HG03558 (cell line): ENCODE results near the gene PRKG1.
"Not testable (repeated sequence)": the region's sequence is repeated elsewhere in the genome, so short reads cannot be mapped to it uniquely, and the experiment has no call there.

Experiments
- ATAC-seq: cut with Tn5 transposase; IDR thresholded peaks from one replicate; pipeline ENCODE4 v1.9.1; 2021; ENCODE audit warnings: moderate number of reproducible peaks; ENCODE audit not compliant: unreplicated experiment; ENCODE audit errors: extremely low read depth

PRKG1 gene

DNA sequence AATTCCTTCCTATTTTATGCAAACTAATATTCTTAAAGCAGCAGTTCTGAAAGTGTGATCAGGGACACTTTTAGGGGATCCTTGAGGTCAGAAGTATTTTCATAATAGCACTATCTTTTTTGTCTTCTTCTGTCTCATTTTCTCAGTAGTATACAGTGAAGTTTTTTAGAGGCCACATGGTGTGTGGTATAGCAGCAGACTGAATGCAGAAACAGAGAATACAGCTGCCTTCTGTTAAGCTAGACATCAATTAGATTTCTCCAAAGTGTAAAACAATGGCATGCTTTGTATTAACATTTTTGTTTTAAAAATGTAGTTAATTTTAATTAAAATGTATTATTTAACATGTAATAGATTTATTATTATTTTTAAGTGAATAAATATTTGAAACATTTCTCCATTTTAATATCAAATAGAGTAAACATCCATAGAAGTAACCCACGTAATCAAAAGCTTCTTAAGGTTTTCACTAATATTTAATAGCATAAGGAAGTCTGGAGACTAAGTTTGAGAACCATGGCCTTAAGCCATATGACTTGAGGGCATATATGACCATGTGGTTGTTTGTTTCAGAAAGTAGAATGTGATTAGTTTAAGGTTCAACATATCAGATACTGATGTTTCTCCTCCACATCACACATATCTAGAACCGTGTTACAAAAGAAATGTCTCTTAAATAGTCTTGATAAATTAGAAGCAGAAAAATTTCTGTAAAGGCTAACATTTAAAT lies 94.0 kb downstream of the PRKG1 start:
- no peak for ATAC-seq

DNA sequence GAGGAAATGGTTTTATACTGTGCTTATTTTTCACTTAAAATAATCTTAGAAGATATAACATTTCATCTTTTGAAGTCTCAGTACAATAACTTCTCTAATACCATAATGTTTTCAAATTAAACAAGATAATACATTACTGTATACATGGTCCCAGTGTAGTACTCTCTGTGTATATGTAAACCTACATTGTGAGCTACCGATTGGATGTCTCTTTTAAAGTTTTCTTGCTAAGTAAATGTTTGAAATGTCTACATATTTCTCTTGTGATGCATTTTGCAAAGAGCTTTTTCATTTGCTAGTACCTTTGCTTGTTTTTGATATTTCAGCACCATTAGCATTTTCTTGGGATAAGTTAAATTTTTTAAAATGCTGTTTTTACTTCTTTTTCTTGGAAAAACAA lies 94.8 kb downstream of the PRKG1 start:
- ATAC-seq, result no peak

DNA sequence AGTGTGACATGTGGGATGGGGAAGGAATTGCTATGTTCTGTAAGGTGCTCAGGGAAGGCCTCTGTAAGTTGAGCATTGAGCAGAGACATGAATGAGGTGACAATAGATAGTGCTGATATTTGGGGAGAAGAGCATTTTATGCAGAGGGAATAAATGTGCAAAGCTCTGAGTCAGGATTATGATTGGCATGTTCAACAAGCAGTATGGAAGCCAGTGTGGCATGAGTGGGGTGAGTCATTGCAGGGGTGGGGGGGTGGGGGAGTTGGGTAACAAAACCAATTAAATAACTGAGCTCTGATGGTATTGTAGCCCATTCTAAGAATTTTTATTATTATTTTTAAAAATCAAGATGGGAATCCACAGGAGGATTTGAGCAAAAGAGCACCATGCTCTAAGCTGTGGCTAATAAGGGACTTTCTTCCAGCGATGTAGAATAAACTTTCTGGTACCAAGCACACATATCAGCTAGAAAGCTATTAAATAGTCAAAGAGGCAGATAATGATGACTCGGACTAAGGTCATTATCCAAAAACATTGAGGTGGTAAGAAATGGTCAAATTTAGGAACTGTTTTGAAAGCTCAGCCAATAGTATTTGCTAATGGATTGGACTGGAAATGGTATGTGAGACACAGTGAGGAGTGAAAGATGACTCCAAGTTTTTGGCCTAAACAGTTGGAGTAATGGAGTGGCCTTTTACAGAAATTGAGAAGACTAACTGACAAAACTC lies 96.4 kb downstream of the PRKG1 start:
- ATAC-seq, result no peak

DNA sequence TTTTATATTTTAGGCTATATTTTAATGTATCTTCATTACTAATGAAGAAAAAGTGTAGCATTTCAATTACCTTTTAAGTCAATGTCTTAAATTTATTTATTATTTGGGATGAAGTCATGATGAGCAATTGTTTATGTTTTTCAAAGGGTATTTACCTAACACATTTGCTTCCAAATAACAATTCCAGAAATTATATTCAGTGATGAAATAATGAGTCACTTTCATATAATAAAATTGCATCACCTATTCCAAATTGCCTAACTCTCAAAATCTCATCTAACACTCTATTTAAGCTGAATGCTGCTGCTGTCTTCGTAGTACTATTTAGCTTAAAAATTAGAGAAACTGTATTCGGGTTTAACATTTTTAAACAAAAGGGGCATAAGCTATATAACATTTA lies 97.7 kb downstream of the PRKG1 start:
- ATAC-seq, result no peak

DNA sequence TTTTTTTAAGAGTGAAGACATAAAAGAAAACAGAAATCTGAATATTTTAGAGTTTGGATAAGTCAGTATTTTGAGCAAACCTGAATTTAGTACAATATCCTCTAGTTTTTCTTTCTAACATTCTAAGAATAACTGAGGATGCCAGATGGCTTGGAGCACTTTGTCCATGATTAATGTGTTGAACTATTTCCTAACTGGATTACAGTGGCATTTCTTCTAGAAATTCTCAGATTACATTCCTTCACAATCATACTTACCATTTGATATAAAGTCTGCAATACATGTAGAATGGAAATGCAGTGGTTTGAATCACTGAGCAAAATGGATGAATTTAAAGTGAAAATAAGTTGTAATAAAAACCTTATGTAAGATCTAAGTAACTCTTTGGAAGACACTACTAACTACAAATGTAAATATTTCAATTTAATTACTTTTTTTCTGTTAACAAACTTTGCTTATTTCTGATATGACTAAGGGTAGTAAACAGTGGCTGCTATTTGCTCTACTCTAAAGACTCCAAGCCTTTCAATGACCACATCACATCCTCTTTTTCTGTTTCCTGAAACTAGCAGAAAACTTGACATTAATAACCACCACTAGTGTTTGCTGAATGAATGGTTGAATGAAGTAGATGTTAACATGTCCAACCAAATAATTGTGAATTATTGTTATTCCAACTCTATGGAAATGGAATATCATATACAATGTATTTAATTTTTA lies 102.8 kb downstream of the PRKG1 start:
- ATAC-seq, result no peak

DNA sequence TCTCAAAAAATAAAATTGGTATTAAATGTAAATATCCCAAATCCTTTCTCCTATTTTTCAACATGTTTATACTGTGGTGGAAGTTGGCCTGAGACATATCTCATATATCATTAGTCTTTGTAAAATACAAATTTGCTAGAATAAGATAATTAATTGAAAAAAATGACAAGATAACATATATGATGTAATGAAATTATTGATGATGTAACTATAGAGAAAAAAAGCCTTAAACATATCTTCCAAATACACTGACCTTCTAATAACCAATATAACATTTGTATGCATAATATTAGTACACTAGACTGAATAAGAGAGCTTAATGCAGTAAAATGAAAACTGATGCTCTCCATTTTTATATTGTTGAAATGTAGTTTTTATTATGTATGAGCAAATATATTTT lies 104.3 kb downstream of the PRKG1 start:
- no peak for ATAC-seq

DNA sequence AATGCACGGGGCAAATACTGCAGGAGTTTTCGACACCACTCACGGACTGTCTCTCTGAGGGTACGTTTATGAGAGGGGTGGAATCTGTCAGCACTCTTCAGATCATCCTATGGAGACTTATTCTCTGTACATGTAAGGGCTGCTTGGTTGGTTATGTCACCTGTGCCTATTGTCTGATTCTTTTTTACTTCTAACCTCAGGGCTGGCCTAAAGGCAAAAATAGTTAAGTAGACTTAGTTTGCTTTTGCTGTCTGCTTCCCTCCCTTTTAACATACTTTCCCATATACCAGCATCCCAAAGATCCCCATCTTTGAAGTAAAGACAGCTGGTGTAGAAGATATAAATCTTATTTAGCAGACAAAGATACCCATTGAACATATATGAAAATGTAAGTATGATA lies 105.9 kb downstream of the PRKG1 start:
- no peak for ATAC-seq

- no peak for ATAC-seq
Observed at GRCh38 chr10:51183783-51184182, 109.5 kb downstream of the PRKG1 start.

DNA sequence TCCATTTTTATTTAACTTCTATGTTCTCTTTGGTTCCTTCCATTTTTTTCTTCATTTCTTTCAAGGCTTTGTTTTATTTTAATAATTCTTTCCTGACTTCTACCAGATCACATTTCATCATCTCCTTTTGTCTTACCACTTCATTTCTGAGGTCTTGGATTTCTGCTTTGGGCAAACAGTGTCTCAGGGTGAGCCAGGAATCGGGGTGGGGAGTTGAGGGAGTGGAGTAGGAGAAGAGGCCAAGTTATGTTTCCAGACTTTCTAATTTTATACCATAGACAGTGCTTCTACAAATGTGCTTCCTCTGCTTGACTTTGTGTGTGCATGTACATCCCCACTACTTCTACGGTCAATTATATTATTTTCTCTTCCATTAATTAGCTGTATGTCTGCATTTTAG lies 112.1 kb downstream of the PRKG1 start:
- no peak for ATAC-seq

DNA sequence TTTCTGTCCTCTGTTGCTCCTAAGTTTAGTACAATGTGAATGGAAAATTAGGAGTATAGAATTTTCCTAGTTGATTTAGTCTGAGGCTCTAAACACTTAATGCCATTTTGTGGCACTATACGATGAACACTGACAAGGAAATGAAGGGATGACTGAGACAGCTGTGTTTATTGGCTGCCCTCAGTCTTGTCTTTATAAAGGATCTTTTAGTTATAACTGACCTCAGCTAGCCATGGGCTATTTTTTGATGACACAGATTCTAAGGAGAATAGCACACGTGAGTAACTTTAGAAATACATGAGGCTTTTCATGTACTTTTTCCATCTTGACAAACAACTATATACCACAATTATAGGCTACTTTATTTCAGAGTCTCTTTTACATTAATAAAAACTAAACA lies 113.7 kb downstream of the PRKG1 start:
- no peak for ATAC-seq

DNA sequence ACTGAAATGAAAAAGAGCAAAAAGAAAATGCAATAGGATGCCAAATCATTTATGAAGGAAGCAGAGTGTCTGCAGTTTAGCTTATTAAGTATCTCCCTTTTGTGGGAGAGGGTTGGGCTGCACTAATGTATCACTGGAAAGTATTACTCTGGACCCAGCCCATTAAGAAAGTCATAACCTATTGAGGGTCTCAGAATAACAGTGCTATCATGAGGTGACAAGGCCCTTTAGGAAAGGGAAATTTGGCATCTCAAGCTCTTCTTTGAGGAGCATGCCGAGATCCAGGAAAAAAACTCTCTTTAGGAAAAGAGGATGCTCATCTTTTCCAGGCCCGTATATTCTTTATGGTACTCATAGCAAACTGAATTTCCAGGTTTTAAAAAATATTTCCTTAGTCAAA lies 114.6 kb downstream of the PRKG1 start:
- ATAC-seq, result no peak

DNA sequence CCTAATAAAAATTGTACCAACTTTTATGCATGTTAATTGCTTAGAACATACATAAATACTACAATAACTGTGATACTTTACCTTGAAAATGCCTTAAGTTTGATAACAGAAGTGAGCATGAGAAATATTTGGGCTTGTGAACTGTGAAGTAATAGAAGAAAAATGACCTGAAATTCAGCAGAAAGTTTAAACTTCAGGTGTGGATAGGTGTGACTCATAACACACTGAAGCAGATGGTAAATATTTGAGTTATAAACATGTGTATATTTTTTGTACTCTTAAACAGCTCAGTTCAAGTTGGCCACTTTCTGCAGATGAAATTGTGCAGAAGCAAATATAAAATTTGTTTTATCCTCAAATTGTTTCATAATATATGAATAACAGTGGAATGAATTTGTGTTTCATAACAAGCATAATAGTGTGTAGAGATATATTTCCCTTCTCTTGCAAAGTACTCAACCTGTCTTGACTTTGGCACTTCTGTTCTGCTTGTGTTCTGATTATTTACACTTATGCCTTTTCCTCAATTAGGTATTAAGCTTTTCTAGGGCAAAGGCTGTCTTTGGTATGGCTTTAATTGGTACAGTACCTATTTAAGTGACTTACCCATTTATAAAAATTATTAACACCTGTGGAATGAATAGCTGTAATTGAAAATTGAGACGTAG lies 122.4 kb downstream of the PRKG1 start:
- no peak for ATAC-seq

GRCh38 chr10:51198170-51198569 lies 123.9 kb downstream of the PRKG1 start:
- no peak for ATAC-seq

DNA sequence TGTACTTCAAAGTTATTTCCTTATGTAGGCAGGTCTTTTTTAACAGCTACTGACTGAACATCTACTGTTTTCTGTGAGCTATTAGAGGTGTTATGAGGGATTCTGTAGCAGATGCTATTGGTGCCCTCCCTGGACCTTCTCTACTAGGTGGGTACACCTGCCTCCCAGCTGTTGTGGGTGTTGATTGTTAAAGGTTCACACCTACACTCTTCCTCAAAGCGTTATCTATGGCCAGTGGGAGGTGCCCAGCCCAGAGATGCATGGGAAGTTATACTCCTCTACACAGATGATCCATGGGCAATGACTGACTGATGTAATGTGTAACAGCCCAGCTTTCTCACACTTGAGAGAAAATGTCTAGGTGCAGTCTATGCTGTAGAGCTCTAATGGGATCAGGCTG lies 127.7 kb downstream of the PRKG1 start:
- ATAC-seq, result no peak

GRCh38 chr10:51203359-51203758 lies 129.1 kb downstream of the PRKG1 start:
- no peak for ATAC-seq

DNA sequence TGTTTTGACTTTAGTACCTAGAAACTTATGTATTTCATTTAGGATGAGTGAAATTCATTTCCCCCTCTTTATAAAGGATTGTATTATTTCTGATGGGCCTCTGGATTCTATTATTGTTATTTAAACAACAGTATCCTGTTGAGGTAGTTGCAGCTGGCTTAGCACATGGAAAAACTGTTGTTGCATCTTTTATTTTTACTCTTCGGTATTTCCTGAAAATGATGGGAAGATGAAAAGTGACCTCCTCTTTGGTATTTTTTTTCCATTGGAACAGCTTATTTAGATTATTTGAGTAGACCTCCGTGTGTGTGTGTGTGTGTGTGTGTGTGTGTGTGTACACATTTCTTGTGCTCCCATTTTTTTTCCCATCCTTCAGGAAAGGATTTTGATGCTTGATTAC lies 129.8 kb downstream of the PRKG1 start:
- ATAC-seq, result no peak

- ATAC-seq, result no peak
Observed at GRCh38 chr10:51204701-51205100, 130.4 kb downstream of the PRKG1 start.

DNA sequence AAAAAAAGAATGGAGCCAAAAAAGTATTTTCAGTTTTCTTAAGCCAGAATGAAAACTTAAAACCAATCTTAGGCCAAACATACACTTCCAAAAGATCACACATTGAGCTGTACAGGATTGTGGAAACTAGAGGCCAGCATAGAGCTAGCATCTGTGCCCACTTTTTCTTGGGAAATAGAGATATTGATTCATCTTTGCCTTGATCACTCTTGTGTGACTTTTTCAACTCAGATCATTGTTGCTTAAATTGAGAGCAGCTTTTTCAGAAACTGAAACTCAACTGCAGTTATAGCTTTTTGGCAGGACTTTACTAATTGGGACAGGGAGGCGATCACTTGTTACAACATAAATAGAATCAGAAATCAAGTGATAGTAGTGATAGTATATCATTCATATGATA lies 132.2 kb downstream of the PRKG1 start:
- ATAC-seq, result no peak

DNA sequence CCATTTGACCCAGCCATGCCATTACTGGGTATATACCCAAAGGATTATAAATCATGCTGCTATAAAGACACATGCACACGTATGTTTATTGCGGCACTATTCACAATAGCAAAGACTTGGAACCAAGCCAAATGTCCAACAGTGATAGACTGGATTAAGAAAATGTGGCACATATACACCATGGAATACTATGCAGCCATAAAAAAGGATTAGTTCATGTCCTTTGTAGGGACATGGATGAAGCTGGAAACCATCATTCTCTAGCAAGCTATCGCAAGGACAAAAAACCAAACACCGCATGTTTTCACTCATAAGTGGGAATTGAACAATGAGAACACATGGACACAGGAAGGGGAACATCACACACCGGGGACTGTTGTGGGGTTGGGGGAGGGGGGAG lies 138.7 kb downstream of the PRKG1 start:
- not testable (repeated sequence) for ATAC-seq

DNA sequence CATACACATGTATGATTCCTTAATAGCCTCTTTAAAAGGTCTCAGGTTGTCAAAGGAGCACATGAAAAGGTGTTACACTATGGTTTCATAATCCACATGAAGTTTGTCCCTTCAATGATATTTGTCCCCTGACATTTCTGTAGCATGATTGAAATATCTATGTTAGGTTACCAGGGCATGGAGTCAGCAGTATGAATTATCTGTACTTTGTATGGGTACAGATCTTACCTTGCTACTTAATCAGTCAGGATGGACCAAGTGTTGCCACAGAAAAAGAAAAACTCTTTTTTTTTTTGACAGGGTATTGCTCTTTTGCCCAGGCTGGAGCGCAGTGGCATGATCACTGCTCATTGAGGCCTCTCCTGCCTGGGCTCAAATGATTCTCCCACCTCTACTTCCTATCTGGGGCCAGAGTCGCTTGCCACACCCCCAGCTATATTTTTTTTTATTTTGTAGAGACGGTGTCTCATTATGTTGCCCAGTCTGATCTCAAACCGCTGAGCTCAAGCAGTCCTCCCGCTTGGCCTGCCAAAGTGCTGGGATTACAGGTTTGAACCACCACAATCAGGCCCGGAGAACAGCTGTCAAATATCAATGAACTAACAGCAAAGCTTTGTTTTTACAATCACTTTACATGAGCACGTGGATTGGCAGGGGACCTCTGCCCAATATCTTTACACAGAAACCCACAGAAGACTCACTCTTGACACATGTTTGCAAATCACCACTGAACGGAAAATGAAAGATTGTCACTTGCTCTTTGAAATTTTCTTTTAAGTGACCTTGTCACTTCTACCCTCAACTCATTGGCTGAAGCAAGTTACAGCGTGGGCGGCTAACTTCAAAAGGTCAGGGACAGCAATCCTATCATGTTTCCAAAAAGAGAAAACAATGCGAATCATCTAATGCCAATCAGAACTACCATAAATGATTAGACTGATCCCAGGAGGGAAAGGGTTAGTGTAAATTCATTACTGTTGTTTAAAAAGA lies 140.2 kb downstream of the PRKG1 start:
- no peak for ATAC-seq
